HepG2 (cell line): ENCODE results near the gene CERS5. TPM values are rescaled to one million over a fixed set of nuclear protein-coding genes. Genes with fewer than 3 reads are reported as not detected.
A peak's percentile ranks its signal among the peaks of the same experiment; 100 is the strongest.

Experiments
- ARNT ChIP-seq: fragments of 450-650 bp; IDR thresholded peaks from 2 replicates; pipeline ENCODE4 v1.6.1; 2017
- FLYWCH1 ChIP-seq: sonication (generic); formaldehyde crosslinking; IDR thresholded peaks from 2 replicates; pipeline ENCODE4 v1.8.1; 2023; ENCODE audit warnings: mild to moderate bottlenecking, missing genetic modification reagents
- FOXA1 ChIP-seq, 2 experiments: fragments of 450-650 bp in 1 of 2; sonication (generic) in 1 of 2; formaldehyde crosslinking in 1 of 2; IDR thresholded peaks; 2 replicates each; pipeline versions ENCODE4 v1.4.0 to v1.6.1; 2016 to 2020; ENCODE audit warnings: missing genetic modification reagents in 1 of 2
- FOXK2 ChIP-seq: fragments of 450-650 bp; IDR thresholded peaks from 2 replicates; pipeline ENCODE4 v1.6.1; 2016
- HIVEP1 ChIP-seq: sonication (generic); formaldehyde crosslinking; IDR thresholded peaks from 2 replicates; pipeline ENCODE4 v1.4.0; 2020; ENCODE audit warnings: mild to moderate bottlenecking, missing genetic modification reagents
- ISX ChIP-seq: sonication (generic); formaldehyde crosslinking; conservative IDR thresholded peaks from 2 replicates; pipeline ENCODE4 v1.5.0; 2020; ENCODE audit warnings: missing genetic modification reagents
- KLF13 ChIP-seq: sonication (generic); formaldehyde crosslinking; IDR thresholded peaks from 2 replicates; pipeline ENCODE4 v1.4.0; 2020; ENCODE audit warnings: mild to moderate bottlenecking, missing genetic modification reagents
- MAFK ChIP-seq, 2 experiments: IDR thresholded peaks in 1 of 2; conservative IDR thresholded peaks in 1 of 2; 2 replicates each; pipeline ENCODE4 v1.6.1; 2011; ENCODE audit warnings: improper control_type of control experiment in 2 of 2, low read length in 2 of 2
- MED1 ChIP-seq: sonication (generic); formaldehyde crosslinking; IDR thresholded peaks from 2 replicates; pipeline ENCODE4 v1.4.0; 2020; ENCODE audit warnings: missing genetic modification reagents
- MTA3 ChIP-seq: sonication (generic); formaldehyde crosslinking; IDR thresholded peaks from 2 replicates; pipeline ENCODE4 v1.4.0; 2020; ENCODE audit warnings: missing genetic modification reagents
- PITX1 ChIP-seq: sonication (generic); formaldehyde crosslinking; IDR thresholded peaks from 2 replicates; pipeline ENCODE4 v1.5.1; 2020; ENCODE audit warnings: mild to moderate bottlenecking, missing genetic modification reagents
- PRMT3 ChIP-seq: sonication (generic); formaldehyde crosslinking; IDR thresholded peaks from 2 replicates; pipeline ENCODE4 v1.8.1; 2022; ENCODE audit warnings: low read depth, mild to moderate bottlenecking, moderate library complexity, missing genetic modification reagents, borderline replicate concordance
- REPIN1 ChIP-seq: sonication (generic); formaldehyde crosslinking; IDR thresholded peaks from 2 replicates; pipeline ENCODE4 v1.8.0; 2022; ENCODE audit warnings: missing genetic modification reagents, low read depth, mild to moderate bottlenecking, borderline replicate concordance
- REXO4 ChIP-seq: sonication (generic); formaldehyde crosslinking; IDR thresholded peaks from 2 replicates; pipeline ENCODE4 v1.8.0; 2022; ENCODE audit warnings: missing genetic modification reagents, mild to moderate bottlenecking, borderline replicate concordance
- SKI ChIP-seq: fragments of 450-650 bp; IDR thresholded peaks from one replicate; pipeline ENCODE4 v1.6.1; 2018; ENCODE audit warnings: mild to moderate bottlenecking; ENCODE audit not compliant: partially characterized antibody
- SMARCE1 ChIP-seq: fragments of 450-650 bp; IDR thresholded peaks from 2 replicates; pipeline ENCODE4 v1.6.1; 2017; ENCODE audit warnings: borderline replicate concordance
- SOX13 ChIP-seq, 3 experiments: fragments of 450-650 bp in 1 of 3; sonication (generic) in 1 of 3; formaldehyde crosslinking in 1 of 3; IDR thresholded peaks in 2 of 3; conservative IDR thresholded peaks in 1 of 3; 2 replicates each; pipeline versions ENCODE4 v1.5.0 to v1.6.1; 2016 to 2020; ENCODE audit warnings: antibody characterized with exemption in 1 of 3, mild to moderate bottlenecking in 1 of 3, missing compliant biosample characterization in 1 of 3, missing genetic modification reagents in 1 of 3, moderate library complexity in 1 of 3
- SP4 ChIP-seq: sonication (generic); formaldehyde crosslinking; IDR thresholded peaks from 2 replicates; pipeline ENCODE4 v1.8.1; 2023; ENCODE audit warnings: mild to moderate bottlenecking, missing genetic modification reagents
- STAT5B ChIP-seq: sonication (generic); formaldehyde crosslinking; IDR thresholded peaks from 2 replicates; pipeline ENCODE4 v1.4.0; 2020; ENCODE audit warnings: missing genetic modification reagents
- THAP11 ChIP-seq: IDR thresholded peaks from 2 replicates; pipeline ENCODE4 v1.6.1; 2016; ENCODE audit warnings: missing biosample characterization, missing genetic modification reagents
- ZFP62 ChIP-seq: sonication (generic); formaldehyde crosslinking; IDR thresholded peaks from 2 replicates; pipeline ENCODE4 v1.4.0; 2020; ENCODE audit warnings: missing genetic modification reagents
- ZNF121 ChIP-seq: sonication (generic); formaldehyde crosslinking; IDR thresholded peaks from 2 replicates; pipeline ENCODE4 v1.5.0; 2020; ENCODE audit warnings: mild to moderate bottlenecking, missing genetic modification reagents
- ZNF234 ChIP-seq: sonication (generic); formaldehyde crosslinking; conservative IDR thresholded peaks from 2 replicates; pipeline ENCODE4 v1.5.1; 2020; ENCODE audit warnings: mild to moderate bottlenecking, missing genetic modification reagents
- ZNF441 ChIP-seq: sonication (generic); formaldehyde crosslinking; IDR thresholded peaks from 2 replicates; pipeline ENCODE4 v1.7.0; 2021; ENCODE audit warnings: missing genetic modification reagents, borderline replicate concordance
- ZNF737 ChIP-seq: sonication (generic); formaldehyde crosslinking; IDR thresholded peaks from 2 replicates; pipeline ENCODE4 v1.5.0; 2020; ENCODE audit warnings: missing genetic modification reagents, mild to moderate bottlenecking, borderline replicate concordance
- ZNF773 ChIP-seq: sonication (generic); formaldehyde crosslinking; IDR thresholded peaks from 2 replicates; pipeline ENCODE4 v1.4.0; 2020; ENCODE audit warnings: missing genetic modification reagents, borderline replicate concordance
- polyA plus RNA-seq, 8 experiments: library from polyadenylated mRNA; depleted of rRNA in 3 of 8; stranded (reverse) in 7 of 8; unstranded in 1 of 8; fragments of >200 nt; fragmentation: Illumina TruSeq in 4 of 8; extraction: Trizol in 4 of 8; gene quantifications; 2 replicates each; pipeline versions ENCODE4 v1.2.1 to v1.2.3, GENCODE V29; 2011 to 2016; ENCODE audit warnings: low read depth in 4 of 8, missing spikeins in 1 of 8, mixed read lengths in 1 of 8; ENCODE audit not compliant: insufficient read depth in 1 of 8
- total RNA-seq, 5 experiments: library from RNA; depleted of rRNA; stranded (reverse); fragments of >200 nt; fragmentation: Illumina TruSeq; extraction: Trizol; gene quantifications; 2 replicates each; pipeline ENCODE4 v1.2.3, GENCODE V29; 2016; ENCODE audit warnings: low read depth in 1 of 5
- TF ChIP-seq, protein P1 (sequence below): sonication (generic); formaldehyde crosslinking; IDR thresholded peaks from 2 replicates; pipeline ENCODE4 v1.5.0; 2020; ENCODE audit warnings: mild to moderate bottlenecking, low read depth, missing genetic modification reagents, borderline replicate concordance
- TF ChIP-seq, protein P2 (sequence below): IDR thresholded peaks from 2 replicates; pipeline ENCODE4 v1.4.0; 2020; ENCODE audit warnings: mild to moderate bottlenecking, missing genetic modification reagents

CERS5 gene
- total and polyA plus RNA-seq, 2 of the 13 experiments (the other 11 are each of a cell fraction or from before 2014, with no cell fraction given): 22.3 to 48.8 TPM

GRCh38 chr12:50110127-50110761, 56.9 kb downstream of the CERS5 start (continued):
- TF ChIP-seq FOXA1 (IDR thresholded peaks at IDR 0.05): no peak
- no peak for TF ChIP-seq FOXA1 (CRISPR knock-in tag; IDR thresholded peaks at IDR 0.05)
- TF ChIP-seq SP4 (CRISPR knock-in tag): no peak
- no peak for TF ChIP-seq FLYWCH1 (CRISPR knock-in tag)
- no peak for TF ChIP-seq ZNF234 (CRISPR knock-in tag)
- TF ChIP-seq THAP11 (CRISPR knock-in tag): peak; percentile 32
- no peak; the same call in 1 of the 2 replicates for TF ChIP-seq SOX13 (IDR thresholded peaks at IDR 0.05)
- TF ChIP-seq SOX13 (CRISPR knock-in tag; conservative IDR thresholded peaks at IDR 0.05 in 1 of 2, IDR thresholded peaks at IDR 0.05 in 1 of 2): 0 out of 4 replicates have a peak, but pooled peaks of 1 of the 2 experiments have one; percentile 43
- TF ChIP-seq PITX1 (CRISPR knock-in tag): peak; percentile 34; the same call in 1 of the 2 replicates
- TF ChIP-seq ZFP62: no peak
- no peak for TF ChIP-seq STAT5B (CRISPR knock-in tag)
- TF ChIP-seq ZNF121: no peak
- peak; percentile 88 for TF ChIP-seq HIVEP1 (CRISPR knock-in tag)
- no peak for TF ChIP-seq PRMT3 (CRISPR knock-in tag)
- peak; percentile 40; the same call in 1 of the 2 replicates for TF ChIP-seq MED1
- TF ChIP-seq ZNF773 (CRISPR knock-in tag): no peak
- TF ChIP-seq ZNF737: no peak
- TF ChIP-seq, protein P1, sequence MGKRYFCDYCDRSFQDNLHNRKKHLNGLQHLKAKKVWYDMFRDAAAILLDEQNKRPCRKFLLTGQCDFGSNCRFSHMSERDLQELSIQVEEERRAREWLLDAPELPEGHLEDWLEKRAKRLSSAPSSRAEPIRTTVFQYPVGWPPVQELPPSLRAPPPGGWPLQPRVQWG (CRISPR knock-in tag): no peak
- TF ChIP-seq ISX (CRISPR knock-in tag): no peak
- TF ChIP-seq REPIN1: peak; percentile 40; the same call in 1 of the 2 replicates
- no peak for TF ChIP-seq ARNT
- TF ChIP-seq MAFK (conservative IDR thresholded peaks at IDR 0.05 in 1 of 2, IDR thresholded peaks at IDR 0.05 in 1 of 2; ENCODE audit: low read length in 2 of 2): peak; percentile 8 to 35; a peak in 3 of 4 replicates
- TF ChIP-seq, protein P2, sequence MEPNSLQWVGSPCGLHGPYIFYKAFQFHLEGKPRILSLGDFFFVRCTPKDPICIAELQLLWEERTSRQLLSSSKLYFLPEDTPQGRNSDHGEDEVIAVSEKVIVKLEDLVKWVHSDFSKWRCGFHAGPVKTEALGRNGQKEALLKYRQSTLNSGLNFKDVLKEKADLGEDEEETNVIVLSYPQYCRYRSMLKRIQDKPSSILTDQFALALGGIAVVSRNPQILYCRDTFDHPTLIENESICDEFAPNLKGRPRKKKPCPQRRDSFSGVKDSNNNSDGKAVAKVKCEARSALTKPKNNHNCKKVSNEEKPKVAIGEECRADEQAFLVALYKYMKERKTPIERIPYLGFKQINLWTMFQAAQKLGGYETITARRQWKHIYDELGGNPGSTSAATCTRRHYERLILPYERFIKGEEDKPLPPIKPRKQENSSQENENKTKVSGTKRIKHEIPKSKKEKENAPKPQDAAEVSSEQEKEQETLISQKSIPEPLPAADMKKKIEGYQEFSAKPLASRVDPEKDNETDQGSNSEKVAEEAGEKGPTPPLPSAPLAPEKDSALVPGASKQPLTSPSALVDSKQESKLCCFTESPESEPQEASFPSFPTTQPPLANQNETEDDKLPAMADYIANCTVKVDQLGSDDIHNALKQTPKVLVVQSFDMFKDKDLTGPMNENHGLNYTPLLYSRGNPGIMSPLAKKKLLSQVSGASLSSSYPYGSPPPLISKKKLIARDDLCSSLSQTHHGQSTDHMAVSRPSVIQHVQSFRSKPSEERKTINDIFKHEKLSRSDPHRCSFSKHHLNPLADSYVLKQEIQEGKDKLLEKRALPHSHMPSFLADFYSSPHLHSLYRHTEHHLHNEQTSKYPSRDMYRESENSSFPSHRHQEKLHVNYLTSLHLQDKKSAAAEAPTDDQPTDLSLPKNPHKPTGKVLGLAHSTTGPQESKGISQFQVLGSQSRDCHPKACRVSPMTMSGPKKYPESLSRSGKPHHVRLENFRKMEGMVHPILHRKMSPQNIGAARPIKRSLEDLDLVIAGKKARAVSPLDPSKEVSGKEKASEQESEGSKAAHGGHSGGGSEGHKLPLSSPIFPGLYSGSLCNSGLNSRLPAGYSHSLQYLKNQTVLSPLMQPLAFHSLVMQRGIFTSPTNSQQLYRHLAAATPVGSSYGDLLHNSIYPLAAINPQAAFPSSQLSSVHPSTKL (CRISPR knock-in tag): peak; percentile 26
- no peak for TF ChIP-seq REXO4 (CRISPR knock-in tag)
- TF ChIP-seq ZNF441 (CRISPR knock-in tag): no peak
- no peak for TF ChIP-seq KLF13 (CRISPR knock-in tag)
- no peak for TF ChIP-seq FOXK2
- TF ChIP-seq SMARCE1: no peak
- no peak for TF ChIP-seq MTA3 (CRISPR knock-in tag)
- TF ChIP-seq SKI: no peak
